H1 (cell line): ENCODE results near the gene MIER2. TPM values are rescaled to one million over a fixed set of nuclear protein-coding genes. Genes with fewer than 3 reads are reported as not detected.

Source experiments
- CTCF ChIA-PET: fragments of 300-600 bp; sonication (Branson Sonifier 250); formaldehyde crosslinking; loops from one replicate; lab custom pipeline; 2021; ENCODE audit not compliant: partially characterized antibody; lab: Charles Lee
- POLR2A ChIA-PET: fragments of 300-600 bp; sonication (Branson Sonifier 250); formaldehyde crosslinking; loops from one replicate; lab custom pipeline; 2021; ENCODE audit warnings: inconsistent platforms; ENCODE audit not compliant: partially characterized antibody; lab: Charles Lee
- DNase-seq, 2 experiments: peaks; one replicate each; pipeline versions ENCODE4 v3.0.0 to v3.0.0-alpha.2; 2010 to 2022; ENCODE audit warnings: low spot score in 2 of 2, low read depth in 1 of 2, mixed read lengths in 1 of 2
- FAIRE-seq: peaks from 2 replicates; lab custom pipeline; 2011; peaks lifted over from hg19 to GRCh38; lab: Jason Lieb, UNC
- H2AFZ ChIP-seq: 2 replicates; pipeline ENCODE4 v1.8.1; 2012; ENCODE audit warnings: low read length, inconsistent platforms
- H2AK5ac ChIP-seq: 2 replicates; pipeline ENCODE4 v1.6.1; 2013; ENCODE audit warnings: low read depth, low read length
- H2BK120ac ChIP-seq: replicated peaks from 2 replicates; pipeline ENCODE3; 2013; ENCODE audit warnings: low read depth, low read length, inconsistent platforms
- H2BK12ac ChIP-seq: 2 replicates; pipeline ENCODE4 v1.6.1; 2013; ENCODE audit warnings: low read depth, low read length
- H2BK15ac ChIP-seq: 2 replicates; pipeline ENCODE4 v1.6.1; 2013; ENCODE audit warnings: low read length
- H2BK20ac ChIP-seq: 2 replicates; pipeline ENCODE4 v1.6.1; 2013; ENCODE audit warnings: low read length
- H2BK5ac ChIP-seq: 2 replicates; pipeline ENCODE4 v1.6.1; 2013; ENCODE audit warnings: low read depth, low read length
- H3K14ac ChIP-seq: 2 replicates; pipeline ENCODE4 v1.6.1; 2013; ENCODE audit warnings: inconsistent platforms; ENCODE audit not compliant: insufficient read length
- H3K18ac ChIP-seq: 2 replicates; pipeline ENCODE4 v1.6.1; 2013; ENCODE audit warnings: low read length; ENCODE audit errors: extremely low read depth
- H3K23ac ChIP-seq: 2 replicates; pipeline ENCODE4 v1.6.1; 2013; ENCODE audit warnings: inconsistent platforms; ENCODE audit not compliant: insufficient read length
- H3K23me2 ChIP-seq: 2 replicates; pipeline ENCODE4 v1.6.1; 2013; ENCODE audit warnings: low read depth, low read length
- H3K27ac ChIP-seq: 2 replicates; pipeline ENCODE4 v1.6.1; 2011; ENCODE audit warnings: low read depth, low read length, inconsistent platforms
- H3K27me3 ChIP-seq, 4 experiments: replicated peaks in 1 of 4; 1 replicate in 1 of 4; 2 replicates in 3 of 4; pipeline versions ENCODE4 v1.6.1 to v1.8.1; 2011 to 2013; ENCODE audit warnings: low read length in 3 of 4, mild to moderate bottlenecking in 3 of 4, inconsistent platforms in 2 of 4, mixed read lengths in 2 of 4, moderate library complexity in 1 of 4; ENCODE audit not compliant: control insufficient read depth in 3 of 4, insufficient read depth in 3 of 4; ENCODE audit errors: extremely low read depth in 1 of 4
- H3K36me3 ChIP-seq, 4 experiments: 2 replicates each; pipeline versions ENCODE4 v1.6.1 to v1.8.1; 2011 to 2013; ENCODE audit warnings: mild to moderate bottlenecking in 4 of 4, low read length in 3 of 4, moderate library complexity in 2 of 4, control low read depth in 1 of 4, inconsistent platforms in 1 of 4; ENCODE audit not compliant: insufficient read depth in 4 of 4, control insufficient read depth in 2 of 4
- H3K4ac ChIP-seq: replicated peaks from 2 replicates; pipeline ENCODE3; 2013; ENCODE audit warnings: low read length, low read depth, mixed read lengths, inconsistent platforms; ENCODE audit not compliant: insufficient read length
- H3K4me1 ChIP-seq, 4 experiments: replicated peaks in 1 of 4; 1 replicate in 1 of 4; 2 replicates in 3 of 4; pipeline versions ENCODE4 v1.6.1 to v1.8.1; 2011 to 2013; ENCODE audit warnings: low read length in 3 of 4, inconsistent platforms in 2 of 4, mixed read lengths in 1 of 4; ENCODE audit not compliant: insufficient read depth in 4 of 4, control insufficient read depth in 3 of 4
- H3K4me2 ChIP-seq, 2 experiments: 2 replicates each; pipeline versions ENCODE4 v1.6.1 to v1.8.1; 2011 to 2013; ENCODE audit warnings: low read depth in 2 of 2, low read length in 2 of 2, control low read depth in 1 of 2, inconsistent platforms in 1 of 2, mild to moderate bottlenecking in 1 of 2; ENCODE audit not compliant: insufficient read depth in 1 of 2
- H3K4me3 ChIP-seq, 4 experiments: fragments of 200-600, 300-600 bp in 1 of 4; sonication (generic), shearing (Covaris generic), sonication (Bioruptor Twin) in 1 of 4; 2 replicates each; pipeline versions ENCODE4 v1.5.1 to v1.8.1; 2011 to 2016; ENCODE audit warnings: low read length in 4 of 4, low read depth in 3 of 4, control low read depth in 2 of 4, inconsistent platforms in 2 of 4, mild to moderate bottlenecking in 2 of 4, mixed read lengths in 1 of 4, moderate library complexity in 1 of 4; ENCODE audit not compliant: insufficient read depth in 2 of 4; ENCODE audit errors: extremely low read depth in 1 of 4
- H3K56ac ChIP-seq: replicated peaks from 2 replicates; pipeline ENCODE3; 2013; ENCODE audit warnings: low read depth, mild to moderate bottlenecking, mixed read lengths, low read length, inconsistent platforms; ENCODE audit not compliant: insufficient read length
- H3K79me1 ChIP-seq: 2 replicates; pipeline ENCODE4 v1.6.1; 2013; ENCODE audit warnings: low read depth, low read length, control low read depth
- H3K79me2 ChIP-seq, 2 experiments: 2 replicates each; pipeline versions ENCODE4 v1.6.1 to v1.8.1; 2012 to 2013; ENCODE audit warnings: low read length in 2 of 2, mild to moderate bottlenecking in 2 of 2, inconsistent platforms in 1 of 2; ENCODE audit not compliant: insufficient read depth in 2 of 2, control insufficient read depth in 1 of 2
- H3K9ac ChIP-seq, 4 experiments: replicated peaks in 1 of 4; 1 replicate in 1 of 4; 2 replicates in 3 of 4; pipeline versions ENCODE4 v1.6.1 to v1.8.1; 2011 to 2013; ENCODE audit warnings: low read depth in 3 of 4, low read length in 3 of 4, control low read depth in 2 of 4, mild to moderate bottlenecking in 2 of 4, moderate library complexity in 2 of 4, inconsistent platforms in 1 of 4; ENCODE audit errors: extremely low read depth in 1 of 4
- H3K9me3 ChIP-seq, 2 experiments: 2 replicates each; pipeline versions ENCODE4 v1.6.1 to v1.8.1; 2012 to 2013; ENCODE audit warnings: mild to moderate bottlenecking in 2 of 2, moderate library complexity in 2 of 2, control low read depth in 1 of 2, inconsistent platforms in 1 of 2, low read depth in 1 of 2, low read length in 1 of 2, mixed read lengths in 1 of 2; ENCODE audit not compliant: insufficient read depth in 2 of 2
- H4K20me1 ChIP-seq, 2 experiments: replicated peaks in 1 of 2; 2 replicates each; pipeline versions ENCODE3 to v1.8.1; 2011 to 2013; ENCODE audit warnings: inconsistent platforms in 2 of 2, low read length in 2 of 2, mild to moderate bottlenecking in 1 of 2; ENCODE audit not compliant: insufficient read depth in 2 of 2, control insufficient read depth in 1 of 2
- H4K5ac ChIP-seq: 2 replicates; pipeline ENCODE4 v1.6.1; 2013; ENCODE audit warnings: low read length, low read depth, mixed read lengths, inconsistent platforms; ENCODE audit not compliant: insufficient read length
- H4K8ac ChIP-seq: 2 replicates; pipeline ENCODE4 v1.8.0; 2013; ENCODE audit warnings: mild to moderate bottlenecking, moderate library complexity, low read length, inconsistent platforms; ENCODE audit not compliant: insufficient read depth; ENCODE audit errors: extremely low read depth
- H4K91ac ChIP-seq: replicated peaks from 2 replicates; pipeline ENCODE3; 2013; ENCODE audit warnings: low read length, mixed read lengths, inconsistent platforms; ENCODE audit not compliant: insufficient read length
- BCL11A ChIP-seq, 2 experiments: IDR thresholded peaks; one replicate each; pipeline ENCODE4 v1.6.1; 2011; ENCODE audit warnings: low read depth in 2 of 2, low read length in 2 of 2, mild to moderate bottlenecking in 2 of 2
- TAF1 ChIP-seq: IDR thresholded peaks from 2 replicates; pipeline ENCODE4 v1.6.1; 2011; ENCODE audit warnings: mild to moderate bottlenecking, low read depth, low read length
- WGBS, 2 experiments: shearing (Covaris generic) in 1 of 2; methylation state at CpG; one replicate each; pipeline versions ENCODE4 v1.1.6 to v1.1.7; 2013 to 2015; ENCODE audit warnings: low lambda C conversion rate in 2 of 2, mixed read lengths in 2 of 2, inconsistent platforms in 1 of 2, low coverage in 1 of 2, missing lambda C conversion rate in 1 of 2; ENCODE audit not compliant: insufficient replicate concordance in 2 of 2, insufficient coverage in 1 of 2, insufficient read length in 1 of 2; ENCODE audit errors: extremely low coverage in 1 of 2, missing lambda C conversion rate in 1 of 2; 5-methylcytosine and 5-hydroxymethylcytosine counted together
- polyA plus RNA-seq, 7 experiments: library from polyadenylated mRNA; depleted of rRNA in 3 of 7; stranded (reverse) in 5 of 7; unstranded in 2 of 7; fragments of >200 nt in 5 of 7; fragments of 200-250 nt in 2 of 7; gene quantifications; 1 replicate in 5 of 7; 2 replicates in 1 of 7; 4 replicates in 1 of 7; pipeline versions ENCODE4 v1.2.1 to v1.2.3, GENCODE V29; 2011 to 2013; ENCODE audit warnings: missing spikeins in 2 of 7, mixed read lengths in 2 of 7
- total RNA-seq: library from RNA; stranded (reverse); fragmentation: NEBNext Ultra II Directional; extraction: Animal tissue kit (Norgen Biotek cat#: 25700); gene quantifications from 2 replicates; pipeline ENCODE4 v1.2.1, GENCODE V29; 2021

MIER2 gene
- total and polyA plus RNA-seq, 2 of the 8 experiments (the other 6 are each of a cell fraction or from before 2014, with no cell fraction given): 30.3 to 48.3 TPM

DNA sequence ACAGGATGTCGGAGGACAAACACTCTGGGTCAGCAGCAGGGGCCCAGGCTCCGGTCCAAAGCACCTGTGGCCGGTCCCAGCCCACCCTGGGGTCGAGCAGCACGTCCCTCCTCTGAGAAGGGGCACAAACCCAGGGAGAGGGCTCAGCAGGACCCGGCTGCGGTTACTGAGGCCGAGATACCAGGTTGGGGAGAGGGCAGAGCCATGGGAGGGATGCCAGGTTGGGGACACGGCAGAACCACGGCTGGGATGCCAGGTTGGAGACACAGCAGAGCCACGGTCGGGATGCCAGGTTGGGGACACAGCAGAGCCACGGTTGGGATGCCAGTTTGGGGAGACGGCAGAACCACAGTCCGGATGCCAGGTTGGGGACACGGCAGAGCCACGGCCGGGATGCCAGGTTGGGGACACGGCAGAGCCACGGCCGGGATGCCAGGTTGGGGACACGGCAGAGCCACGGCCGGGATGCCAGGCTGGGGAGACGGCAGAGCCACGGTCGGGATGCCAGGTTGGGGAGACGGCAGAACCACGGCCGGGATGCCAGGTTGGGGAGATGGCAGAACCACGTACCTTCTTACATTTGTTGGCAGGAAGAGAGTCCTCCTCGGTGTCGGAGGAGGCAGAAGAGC, 18.5 kb downstream of the MIER2 start:
- H3K79me2 ChIP-seq: peaks cover 11 to 37% of the 10 kb centered on the region in 2 experiments
- no peak for FAIRE-seq
- no peak for TF ChIP-seq TAF1
- no peak for TF ChIP-seq BCL11A (IDR thresholded peaks at IDR 0.05; ENCODE audit: low read depth in 2 of 2, low read length in 2 of 2)

More for the DNA sequence above, 18.5 kb downstream of the MIER2 start:
- Histone ChIP-seq H3K23me2 (peaks cover 4% of the 10 kb centered on the region; the same call in 1 of the 2 replicates), H3K9me3 (peaks cover under 1 to 6% of the 10 kb centered on the region in 2 experiments; a peak in 3 of 4 replicates), H3K4me2 (no peak overlapping the region), H4K91ac (no peak overlapping the region), H2BK5ac (no peak overlapping the region), H3K18ac (no peak overlapping the region), H3K9ac (no peak overlapping the region), H3K14ac (no peak overlapping the region), H2AK5ac (no peak overlapping the region), H3K27me3 (no peaks in the 10 kb centered on the region), H3K36me3 (peaks cover 36 to 89% (median 63%) of the 10 kb centered on the region in 4 experiments), H3K79me1 (peaks cover 13% of the 10 kb centered on the region), H3K4me1 (no peaks in the 10 kb centered on the region), H3K4ac (no peak overlapping the region), H3K27ac (no peak overlapping the region), H4K20me1 (peaks cover 2 to 20% of the 10 kb centered on the region in 2 experiments), H3K4me3 (no peak overlapping the region), H3K23ac (no peak overlapping the region), H2BK120ac (no peak overlapping the region), H2BK15ac (no peak overlapping the region), H2AFZ (no peak overlapping the region), H4K5ac (no peak overlapping the region), H2BK20ac (no peak overlapping the region), H3K56ac (no peak overlapping the region), H2BK12ac (no peak overlapping the region), H4K8ac (0 out of 2 replicates have a peak overlapping the region, but pooled peaks have one; percentile 14)
- ChIA-PET POLR2A (interaction anchor here (1.3 kb wide), 1 partner anchor 17 kb away, joined by 3 read pairs; no protein-coding TSS in a partner anchor), CTCF (no interaction called here)
- 90% methylated on average over 33 of the region's 33 CpGs; no CpG with 5 or more reads in 1 of the 2 experiments for WGBS, 2 experiments
- DNase-seq: no peak
